ENCODE results near the gene PPP2CA.

The PPP2CA gene

GRCh38 chr5:134225780-134226440 is at the start of gene PPP2CA:
Gene PPP2CA, minus strand, starts transcription at chr5:134226073. Its CDS starts 212 bp downstream, at chr5:134225861.
- TF ChIP-seq CTCF (IDR thresholded peaks at IDR 0.05; ENCODE audit: insufficient read depth, low read depth, low read length, missing control alignments): no peak
- H3K4me3 ChIP-seq (ENCODE audit: low read length): peak within 1 kb of the TSS; percentile 90
- DNase-seq (ENCODE audit: low read depth): peak; percentile 99

- H3K4me3 ChIP-seq (ENCODE audit: low read length): no peak overlapping the region
- TF ChIP-seq CTCF (IDR thresholded peaks at IDR 0.05; ENCODE audit: insufficient read depth, low read depth, low read length, missing control alignments): no peak
- DNase-seq (ENCODE audit: low read depth): peak; percentile 88
Measured at GRCh38 chr5:134273642-134274395, 47.9 kb upstream of the PPP2CA start.

DNA sequence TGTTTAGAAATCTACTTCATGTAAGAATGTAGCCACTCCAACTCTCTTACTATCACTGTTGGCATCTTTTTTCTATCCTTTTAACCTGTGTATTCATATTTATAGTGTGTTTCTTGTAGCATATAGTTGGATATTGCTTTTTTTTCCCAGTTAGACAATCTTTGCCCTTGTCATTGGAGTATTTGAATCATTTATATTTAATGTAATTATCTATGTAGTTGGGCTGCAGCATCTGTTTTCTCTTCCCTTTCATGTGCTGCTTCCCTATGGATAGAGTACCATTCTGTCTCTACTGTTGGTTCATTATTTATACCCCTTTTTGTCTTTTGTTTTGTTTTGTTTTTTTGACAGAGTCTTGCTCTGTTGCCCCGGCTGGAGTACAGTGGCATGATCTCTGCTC is 45.2 kb upstream of the PPP2CA start:
- no peak for DNase-seq (ENCODE audit: low read depth)
- H3K4me3 ChIP-seq (ENCODE audit: low read length): no peak overlapping the region
- no peak for TF ChIP-seq CTCF (IDR thresholded peaks at IDR 0.05; ENCODE audit: insufficient read depth, low read depth, low read length, missing control alignments)

DNA sequence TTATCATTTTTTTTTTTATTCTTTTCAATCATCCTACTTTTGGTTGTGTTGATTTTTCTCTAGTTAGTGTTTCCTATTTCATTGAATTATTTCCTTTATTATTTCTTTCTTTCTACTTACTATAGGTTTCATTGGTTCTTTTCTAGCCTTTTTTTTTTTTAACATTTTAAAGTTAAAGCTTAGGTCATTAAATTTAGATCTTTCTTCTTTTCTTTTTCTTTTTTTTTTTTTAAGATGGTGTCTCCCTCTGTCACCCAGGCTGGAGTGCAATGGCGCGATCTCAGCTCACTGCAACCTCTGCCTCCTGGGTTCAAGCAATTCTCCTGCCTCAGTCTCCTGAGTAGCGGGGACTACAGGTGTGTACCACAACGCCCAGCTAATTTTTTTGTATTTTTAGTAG is 43.0 kb upstream of the PPP2CA start:
- H3K4me3 ChIP-seq (ENCODE audit: low read length): no peak overlapping the region
- DNase-seq (ENCODE audit: low read depth): no peak
- no peak for TF ChIP-seq CTCF (IDR thresholded peaks at IDR 0.05; ENCODE audit: insufficient read depth, low read depth, low read length, missing control alignments)

- no peak for TF ChIP-seq CTCF (IDR thresholded peaks at IDR 0.05; ENCODE audit: insufficient read depth, low read depth, low read length, missing control alignments)
- no peak for DNase-seq (ENCODE audit: low read depth)
- H3K4me3 ChIP-seq (ENCODE audit: low read length): no peak overlapping the region
Measured at GRCh38 chr5:134268019-134268601, 42.2 kb upstream of the PPP2CA start.

DNA sequence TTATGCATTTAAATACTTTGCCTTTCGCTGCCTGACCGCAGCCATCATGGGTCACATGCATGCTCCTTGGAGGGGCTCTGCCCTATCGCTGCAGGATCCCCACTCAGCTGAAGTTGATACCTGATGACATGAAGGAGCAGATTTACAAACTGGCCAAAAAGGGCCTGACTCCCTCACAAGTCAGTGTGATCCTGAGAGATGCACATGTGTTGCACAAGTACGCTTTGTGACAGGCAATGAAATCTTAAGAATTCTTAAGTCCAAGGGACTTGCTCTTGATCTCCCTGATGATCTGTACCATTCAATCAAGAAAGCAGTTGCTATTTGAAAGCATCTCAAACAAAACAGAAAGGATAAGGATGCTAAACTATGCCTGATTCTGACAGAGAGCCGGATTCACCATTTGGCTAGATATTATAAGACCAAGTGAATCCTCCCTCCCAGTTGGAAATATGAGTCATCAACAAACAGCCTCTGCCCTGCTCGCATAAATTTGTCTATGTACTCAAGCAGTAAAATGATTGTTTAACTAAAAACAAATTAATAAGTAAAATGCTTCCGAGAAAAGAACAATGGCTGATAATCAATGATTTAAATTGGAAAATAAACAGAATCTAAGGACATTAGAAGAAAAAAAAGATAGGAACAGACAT is 41.6 kb upstream of the PPP2CA start:
- no peak overlapping the region for H3K4me3 ChIP-seq (ENCODE audit: low read length)
- peak; percentile 55 for DNase-seq (ENCODE audit: low read depth)
- no peak for TF ChIP-seq CTCF (IDR thresholded peaks at IDR 0.05; ENCODE audit: insufficient read depth, low read depth, low read length, missing control alignments)
